NCI-H510A (cell line): Measurements from ENCODE around the gene UNC13D.

Source experiments
- DNase-seq: peaks from one replicate; lab custom pipeline; 2025; lab: John Stamatoyannopoulos, UW

UNC13D gene

GRCh38 chr17:75834279-75834920 is 9.8 kb downstream of the UNC13D start:
- DNase-seq = no peak

- peak; percentile 81 for DNase-seq
These were observed 11.4 kb downstream of the UNC13D start for GRCh38 chr17:75832652-75833400.

- no peak for DNase-seq
These were observed 12.0 kb downstream of the UNC13D start for GRCh38 chr17:75832164-75832651.

- no peak for DNase-seq
These were observed 13.1 kb downstream of the UNC13D start for GRCh38 chr17:75831032-75831571.

DNA sequence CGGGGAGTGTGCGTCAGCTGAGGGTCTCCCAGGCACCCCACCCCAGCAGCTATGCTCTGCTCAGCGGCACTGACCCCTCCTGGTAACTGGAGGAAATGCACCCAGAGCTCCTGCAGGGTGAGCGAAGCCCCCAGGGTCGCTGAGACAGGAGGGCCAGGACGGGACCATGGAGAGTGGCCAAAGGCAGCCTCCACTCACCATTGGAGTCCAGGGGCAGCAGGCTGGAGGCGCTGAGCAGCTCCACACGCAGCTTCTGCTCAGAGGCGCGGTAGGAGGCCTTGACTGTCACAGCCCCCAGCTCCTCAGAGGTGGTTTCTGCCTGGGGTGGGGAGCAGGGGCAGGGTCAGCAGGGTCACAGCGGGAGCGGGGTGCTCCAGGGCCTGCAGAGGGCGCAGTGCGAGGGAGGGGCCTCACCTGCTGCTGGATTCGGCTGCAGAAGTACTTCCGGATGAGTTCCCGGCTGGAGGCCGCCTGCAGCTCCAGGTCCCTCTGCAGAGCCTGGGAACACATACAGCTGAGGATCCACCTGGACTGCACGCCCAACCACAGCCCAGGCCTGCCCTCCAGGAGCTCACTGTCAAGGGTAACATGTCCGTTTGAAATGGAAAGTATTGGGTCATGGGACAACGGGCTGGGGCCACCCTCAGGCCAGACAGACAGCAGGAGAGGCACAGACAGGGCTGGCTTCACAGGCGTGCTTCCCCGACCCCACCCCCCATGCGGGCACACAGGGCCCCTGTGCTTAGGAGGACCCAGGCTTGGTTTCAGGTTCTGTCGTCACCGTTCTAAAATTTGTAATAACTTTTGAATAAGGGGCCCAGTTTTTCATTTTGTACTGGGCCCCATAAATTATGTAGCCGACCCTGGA is 13.8 kb downstream of the UNC13D start:
- DNase-seq = no peak

DNA sequence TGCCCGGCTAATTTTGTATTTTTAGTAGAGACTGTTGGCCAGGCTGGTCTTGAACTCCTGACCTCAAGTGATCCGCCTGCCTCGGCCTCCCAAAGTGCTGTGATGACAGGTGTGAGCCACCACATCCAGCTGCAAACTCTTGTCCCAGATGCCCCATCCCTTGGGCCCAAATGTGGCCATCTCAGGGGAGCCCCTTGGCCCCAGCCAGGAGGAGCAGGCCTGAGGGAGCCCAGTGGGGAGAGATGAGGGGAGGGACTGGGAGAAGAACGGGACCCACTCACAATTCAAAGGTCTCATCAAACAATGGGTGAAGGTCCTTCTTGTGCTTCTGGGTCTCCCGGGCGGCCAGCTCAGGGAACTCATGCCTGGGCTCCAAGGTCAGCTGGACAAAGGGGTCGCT is 14.5 kb downstream of the UNC13D start:
- no peak for DNase-seq

- no peak for DNase-seq
These were observed 15.5 kb downstream of the UNC13D start for GRCh38 chr17:75828741-75829140.

DNA sequence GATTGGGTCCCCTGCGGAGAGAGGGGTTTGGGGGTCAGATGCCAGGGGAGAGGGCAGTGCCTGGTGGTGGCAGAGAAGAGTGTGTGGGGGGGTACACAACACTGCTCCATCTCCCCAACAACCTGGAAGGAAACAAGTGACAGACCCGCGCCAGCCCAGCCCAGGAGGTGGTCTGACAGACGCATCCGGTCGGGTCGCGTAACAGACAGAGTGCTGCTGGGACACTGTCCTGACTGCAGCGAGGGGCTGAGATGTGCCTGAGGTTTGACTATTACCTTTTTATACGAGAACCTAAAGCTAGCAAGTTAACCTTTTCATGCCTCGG is 16.2 kb downstream of the UNC13D start:
- no peak for DNase-seq

DNA sequence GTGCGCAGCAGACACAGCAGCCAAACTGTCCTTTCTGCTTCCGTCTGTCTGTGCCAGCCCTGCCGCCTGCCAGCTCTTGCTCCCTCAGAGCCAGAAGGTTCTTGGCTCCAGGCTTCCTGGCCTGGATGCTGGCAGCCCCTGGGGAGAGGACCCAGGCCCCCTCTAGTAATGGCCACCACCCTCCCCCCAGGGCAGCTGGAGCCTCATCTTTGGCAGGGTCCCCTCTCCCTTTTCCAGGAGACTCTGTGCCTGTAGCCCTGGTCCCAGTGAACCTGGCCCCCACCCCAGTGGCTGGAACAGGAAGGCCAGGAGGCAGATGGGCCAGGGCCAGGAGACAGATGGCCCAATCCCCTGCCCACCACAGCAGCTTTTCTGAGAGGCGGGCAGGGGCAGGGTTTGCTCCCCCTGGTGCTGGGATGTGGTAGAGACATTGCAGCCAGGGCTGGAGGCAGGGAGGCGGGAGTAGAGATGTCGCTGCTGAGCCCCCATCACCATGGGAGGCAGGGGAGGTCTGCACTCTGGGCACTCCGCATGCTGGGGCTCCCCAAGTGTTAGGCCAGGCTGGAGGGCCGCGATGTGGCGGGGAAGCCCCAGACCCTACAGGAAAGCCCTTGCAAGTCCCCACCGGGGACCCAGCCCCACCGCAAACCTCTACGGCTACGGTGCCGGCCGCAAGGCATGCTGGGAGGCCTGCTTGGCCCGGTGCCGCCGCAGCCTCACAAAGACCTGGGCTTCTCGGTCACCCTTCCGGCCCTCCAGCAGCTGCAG is 16.7 kb downstream of the UNC13D start:
- peak; percentile 26 for DNase-seq

DNA sequence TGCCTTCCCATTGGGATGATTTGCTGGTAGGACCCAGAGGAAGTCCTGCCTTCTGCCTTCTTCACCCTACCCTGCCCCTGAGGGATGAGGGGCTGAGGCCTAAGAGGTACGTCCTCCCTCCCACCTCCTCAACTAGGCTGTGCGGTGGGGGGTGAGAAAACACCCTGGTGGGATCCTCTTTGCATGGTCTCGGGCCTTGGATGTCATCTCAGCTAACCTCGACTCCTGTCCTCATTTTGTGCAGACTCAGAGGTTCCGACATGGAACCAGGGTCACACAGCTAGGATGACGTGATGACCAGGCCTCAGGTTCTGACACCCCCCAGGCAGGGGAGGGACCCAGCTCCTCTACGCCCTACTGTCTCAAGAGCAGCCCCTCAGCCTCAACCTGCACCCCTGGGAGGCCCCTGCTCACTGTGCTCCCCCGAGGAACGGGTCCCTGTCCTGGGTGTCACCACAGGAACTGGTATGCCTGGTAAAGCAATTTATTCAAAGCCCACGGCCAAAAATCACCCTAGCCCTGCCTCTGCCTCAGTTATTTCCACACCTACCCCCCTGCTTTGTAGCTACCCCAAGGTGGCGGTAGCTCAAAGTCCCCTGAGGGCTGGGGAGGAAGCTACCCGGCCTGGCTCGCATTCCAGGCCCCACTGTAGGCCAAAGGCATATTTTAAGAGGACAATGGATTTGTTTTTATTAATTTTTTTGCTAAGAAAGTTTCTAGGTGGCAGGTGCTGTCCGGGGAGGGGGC is 17.5 kb downstream of the UNC13D start:
- no peak for DNase-seq

DNA sequence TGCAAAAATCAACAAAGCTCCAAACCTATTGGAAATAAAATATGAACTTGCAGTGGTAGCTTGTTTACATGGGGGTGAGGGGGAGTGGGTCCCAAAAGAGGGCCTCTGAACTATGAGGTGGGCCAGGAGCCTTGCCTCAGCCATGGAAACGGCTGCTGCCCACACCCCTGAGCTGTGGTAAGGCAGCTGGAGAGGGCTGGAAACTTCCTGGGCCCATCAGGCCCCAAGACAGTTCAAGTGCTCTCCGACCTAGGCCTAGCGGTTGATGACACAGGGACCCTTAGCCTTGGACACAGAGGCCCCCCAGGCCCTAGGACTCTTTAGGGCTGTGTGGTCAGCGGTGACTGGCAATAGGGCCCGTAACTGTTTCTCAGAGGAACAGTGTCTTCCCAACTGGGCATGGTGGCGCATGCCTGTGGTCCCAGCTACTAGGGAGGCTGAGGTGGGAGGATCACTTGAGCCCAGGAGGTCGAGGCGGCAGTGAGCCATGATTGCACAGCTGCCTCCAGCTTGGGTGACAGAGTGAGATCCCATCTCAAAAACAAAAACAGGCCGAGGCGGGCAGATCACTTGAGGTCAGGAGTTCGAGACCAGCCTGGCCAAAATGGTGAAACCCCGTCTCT is 18.3 kb downstream of the UNC13D start:
- no peak for DNase-seq

DNA sequence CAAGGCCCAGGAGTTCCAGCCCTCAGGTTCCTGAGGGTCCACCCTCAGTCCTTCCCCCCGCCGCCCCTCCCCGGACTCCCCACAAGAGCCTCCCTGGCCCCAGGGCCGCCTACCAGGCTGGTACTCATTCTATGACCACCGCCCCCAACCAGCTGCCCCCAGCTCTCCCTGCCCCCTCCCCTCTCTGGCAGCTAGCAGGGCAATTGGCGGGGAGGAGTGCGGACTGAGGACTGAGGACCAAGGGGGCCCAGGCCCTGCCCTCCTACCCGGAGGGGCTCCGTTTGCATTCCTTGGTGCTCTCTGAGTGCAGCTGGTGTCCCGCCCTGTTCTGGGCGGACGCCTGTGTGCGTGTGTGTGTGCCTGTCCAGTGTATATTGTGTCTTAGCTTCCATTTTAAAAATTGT is 19.1 kb downstream of the UNC13D start:
- no peak for DNase-seq

- DNase-seq = no peak
These were observed 19.5 kb downstream of the UNC13D start for GRCh38 chr17:75824666-75825065.

- DNase-seq = no peak
These were observed 20.1 kb downstream of the UNC13D start for GRCh38 chr17:75824050-75824552.

GRCh38 chr17:75823257-75824041 is 20.8 kb downstream of the UNC13D start:
- DNase-seq = no peak

GRCh38 chr17:75822800-75823166 is 21.4 kb downstream of the UNC13D start:
- DNase-seq = no peak

DNA sequence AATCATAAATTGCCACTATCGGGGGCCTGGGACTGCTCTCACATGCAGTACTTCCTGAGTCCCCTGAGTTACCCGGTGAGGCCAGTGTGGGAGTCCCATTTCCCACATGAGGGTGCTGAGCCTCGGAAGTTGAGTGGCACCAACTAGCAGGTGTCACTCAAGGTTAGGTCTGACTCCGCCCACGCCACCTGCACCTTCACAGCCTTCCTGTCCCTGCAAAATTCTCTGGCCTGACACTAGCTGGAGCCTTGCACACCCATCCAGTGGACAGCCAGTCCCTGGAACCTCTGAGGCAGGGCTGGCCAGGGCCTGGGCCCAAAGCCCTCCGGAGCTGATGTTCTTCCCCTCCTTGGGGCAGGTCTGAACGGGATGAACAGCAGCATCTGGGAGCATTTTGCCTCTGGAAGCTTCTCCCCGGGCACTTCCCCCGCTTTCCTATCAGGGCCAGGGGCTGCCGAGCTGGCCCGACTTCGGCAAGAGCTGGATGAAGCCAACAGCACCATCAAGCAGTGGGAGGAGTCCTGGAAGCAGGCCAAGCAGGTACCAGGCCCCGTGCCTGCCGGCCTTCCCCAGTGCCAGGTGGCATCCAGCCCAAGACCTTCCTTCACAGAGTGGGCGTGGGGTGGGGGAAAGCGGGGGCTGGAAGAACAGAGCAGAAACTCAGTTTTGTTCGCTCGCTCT is 21.9 kb downstream of the UNC13D start:
- DNase-seq = peak; percentile 57

- DNase-seq = no peak
These were observed 22.7 kb downstream of the UNC13D start for GRCh38 chr17:75821552-75821951.
